ENCODE results near the gene ALG14. TPM values are rescaled to one million over a fixed set of nuclear protein-coding genes. Genes with fewer than 3 reads are reported as not detected.

ALG14 gene
- total RNA-seq, 2 donors from 2014 or later = 1.6 TPM

- TF ChIP-seq CTCF (IDR thresholded peaks at IDR 0.05) = peak; percentile 99
- peaks cover 4 to 27% of the 10 kb centered on the region in 2 donors for H3K4me1 ChIP-seq (ENCODE audit: control insufficient read depth in 1 of 2, low read depth in 2 of 2)
- H3K4me3 ChIP-seq = no peak overlapping the region
- ATAC-seq (ENCODE audit: insufficient number of reproducible peaks, low FRiP score, low read depth) (peak; percentile 84), DNase-seq (ENCODE audit: low spot score) (peak; percentile 65)
- H3K27me3 ChIP-seq (replicated peaks; ENCODE audit: insufficient read depth) = no peaks in the 10 kb centered on the region
- H3K9me3 ChIP-seq = no peaks in the 10 kb centered on the region
- H3K27ac ChIP-seq = no peak overlapping the region
- H3K36me3 ChIP-seq = no peaks in the 10 kb centered on the region
Measured at GRCh38 chr1:95043141-95043980, 29.4 kb downstream of the ALG14 start.

GRCh38 chr1:95042286-95042685 lies 30.5 kb downstream of the ALG14 start:
- DNase-seq (ENCODE audit: low spot score) (no peak), ATAC-seq (ENCODE audit: insufficient number of reproducible peaks, low FRiP score, low read depth) (no peak)
- H3K27ac ChIP-seq = peak overlapping the region in 1 of 2 donors; percentile 49
- TF ChIP-seq CTCF (IDR thresholded peaks at IDR 0.05) = no peak
- H3K9me3 ChIP-seq = no peaks in the 10 kb centered on the region
- H3K36me3 ChIP-seq = no peaks in the 10 kb centered on the region
- H3K4me3 ChIP-seq = no peak overlapping the region
- H3K27me3 ChIP-seq (replicated peaks; ENCODE audit: insufficient read depth) = no peaks in the 10 kb centered on the region
- peaks cover 4 to 22% of the 10 kb centered on the region in 2 donors for H3K4me1 ChIP-seq (ENCODE audit: control insufficient read depth in 1 of 2, low read depth in 2 of 2)

- no peak for ATAC-seq (ENCODE audit: insufficient number of reproducible peaks, low FRiP score, low read depth)
- DNase-seq (ENCODE audit: low spot score) = no peak
- no peaks in the 10 kb centered on the region for H3K27me3 ChIP-seq (replicated peaks; ENCODE audit: insufficient read depth)
- no peak overlapping the region for H3K27ac ChIP-seq
- H3K9me3 ChIP-seq = no peaks in the 10 kb centered on the region
- no peak overlapping the region for H3K4me3 ChIP-seq
- peaks cover 4 to 22% of the 10 kb centered on the region in 2 donors for H3K4me1 ChIP-seq (ENCODE audit: control insufficient read depth in 1 of 2, low read depth in 2 of 2)
- H3K36me3 ChIP-seq = no peaks in the 10 kb centered on the region
- TF ChIP-seq CTCF (IDR thresholded peaks at IDR 0.05) = peak; percentile 79
Measured at GRCh38 chr1:95041491-95042165, 31.1 kb downstream of the ALG14 start.

GRCh38 chr1:95040032-95040525 lies 32.7 kb downstream of the ALG14 start:
- Histone ChIP-seq H3K4me1 (ENCODE audit: control insufficient read depth in 1 of 2, low read depth in 2 of 2) (peaks cover 4 to 22% of the 10 kb centered on the region in 2 donors), H3K36me3 (no peaks in the 10 kb centered on the region), H3K27ac (no peak overlapping the region), H3K9me3 (no peaks in the 10 kb centered on the region), H3K4me3 (no peak overlapping the region), H3K27me3 (replicated peaks; ENCODE audit: insufficient read depth) (no peaks in the 10 kb centered on the region)
- ATAC-seq (ENCODE audit: insufficient number of reproducible peaks, low FRiP score, low read depth) = no peak
- TF ChIP-seq CTCF (IDR thresholded peaks at IDR 0.05) = no peak
- no peak for DNase-seq (ENCODE audit: low spot score)

- Histone ChIP-seq H3K27ac (no peak overlapping the region), H3K9me3 (no peaks in the 10 kb centered on the region), H3K36me3 (no peaks in the 10 kb centered on the region), H3K27me3 (replicated peaks; ENCODE audit: insufficient read depth) (no peaks in the 10 kb centered on the region), H3K4me1 (ENCODE audit: control insufficient read depth in 1 of 2, low read depth in 2 of 2) (peaks cover 4 to 22% of the 10 kb centered on the region in 2 donors), H3K4me3 (no peak overlapping the region)
- ATAC-seq (ENCODE audit: insufficient number of reproducible peaks, low FRiP score, low read depth) (no peak), DNase-seq (ENCODE audit: low spot score) (no peak)
- no peak for TF ChIP-seq CTCF (IDR thresholded peaks at IDR 0.05)
Measured at GRCh38 chr1:95039360-95040031, 33.3 kb downstream of the ALG14 start.

Measured in thoracic aorta (tissue), 2 donors.